Measurements from ENCODE around the gene ABTB2. TPM values are rescaled to one million over a fixed set of nuclear protein-coding genes. Genes with fewer than 3 reads are reported as not detected.

ABTB2 gene
- polyA plus RNA-seq, 1 experiment: 6.3 TPM

DNA sequence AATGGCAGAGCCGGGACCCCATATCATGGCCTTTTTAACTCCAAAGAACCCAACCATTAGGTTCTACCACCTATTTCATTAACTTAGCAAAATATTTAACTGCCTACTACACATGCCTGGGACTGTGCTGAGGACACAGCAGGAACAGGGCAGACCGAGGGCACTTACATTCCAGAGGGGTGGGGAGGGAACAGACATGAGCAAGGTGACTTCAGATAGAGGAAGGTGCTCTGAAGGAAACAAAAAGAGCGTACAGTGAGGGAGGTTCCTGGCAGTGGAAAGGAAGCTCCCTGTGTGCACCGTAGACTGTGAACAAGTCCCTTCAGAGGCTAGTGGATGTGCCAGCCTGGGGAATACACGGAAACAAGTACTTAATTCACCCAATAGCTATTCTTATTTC is 169.6 kb downstream of the ABTB2 start:
- no peaks in the 10 kb centered on the region for H3K36me3 ChIP-seq (ENCODE audit: control insufficient read depth, insufficient read depth, low read length)
- ChIA-PET CTCF (interaction anchor here (1.3 to 1.6 kb wide), 2 partner anchors 14 to 17 kb away, joined by 3 to 8 read pairs; no protein-coding TSS in a partner anchor), POLR2A (no interaction called here)
- TF ChIP-seq, protein P1, sequence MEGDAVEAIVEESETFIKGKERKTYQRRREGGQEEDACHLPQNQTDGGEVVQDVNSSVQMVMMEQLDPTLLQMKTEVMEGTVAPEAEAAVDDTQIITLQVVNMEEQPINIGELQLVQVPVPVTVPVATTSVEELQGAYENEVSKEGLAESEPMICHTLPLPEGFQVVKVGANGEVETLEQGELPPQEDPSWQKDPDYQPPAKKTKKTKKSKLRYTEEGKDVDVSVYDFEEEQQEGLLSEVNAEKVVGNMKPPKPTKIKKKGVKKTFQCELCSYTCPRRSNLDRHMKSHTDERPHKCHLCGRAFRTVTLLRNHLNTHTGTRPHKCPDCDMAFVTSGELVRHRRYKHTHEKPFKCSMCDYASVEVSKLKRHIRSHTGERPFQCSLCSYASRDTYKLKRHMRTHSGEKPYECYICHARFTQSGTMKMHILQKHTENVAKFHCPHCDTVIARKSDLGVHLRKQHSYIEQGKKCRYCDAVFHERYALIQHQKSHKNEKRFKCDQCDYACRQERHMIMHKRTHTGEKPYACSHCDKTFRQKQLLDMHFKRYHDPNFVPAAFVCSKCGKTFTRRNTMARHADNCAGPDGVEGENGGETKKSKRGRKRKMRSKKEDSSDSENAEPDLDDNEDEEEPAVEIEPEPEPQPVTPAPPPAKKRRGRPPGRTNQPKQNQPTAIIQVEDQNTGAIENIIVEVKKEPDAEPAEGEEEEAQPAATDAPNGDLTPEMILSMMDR (IDR thresholded peaks at IDR 0.05; ENCODE audit: insufficient read depth, low read depth, low read length): no peak
- no peak overlapping the region for H3K4me3 ChIP-seq (ENCODE audit: low read depth, low read length)
- no peak for DNase-seq (ENCODE audit: low read depth)
- no peaks in the 10 kb centered on the region for H3K27me3 ChIP-seq (ENCODE audit: control insufficient read depth, insufficient read depth, low read length)

DNA sequence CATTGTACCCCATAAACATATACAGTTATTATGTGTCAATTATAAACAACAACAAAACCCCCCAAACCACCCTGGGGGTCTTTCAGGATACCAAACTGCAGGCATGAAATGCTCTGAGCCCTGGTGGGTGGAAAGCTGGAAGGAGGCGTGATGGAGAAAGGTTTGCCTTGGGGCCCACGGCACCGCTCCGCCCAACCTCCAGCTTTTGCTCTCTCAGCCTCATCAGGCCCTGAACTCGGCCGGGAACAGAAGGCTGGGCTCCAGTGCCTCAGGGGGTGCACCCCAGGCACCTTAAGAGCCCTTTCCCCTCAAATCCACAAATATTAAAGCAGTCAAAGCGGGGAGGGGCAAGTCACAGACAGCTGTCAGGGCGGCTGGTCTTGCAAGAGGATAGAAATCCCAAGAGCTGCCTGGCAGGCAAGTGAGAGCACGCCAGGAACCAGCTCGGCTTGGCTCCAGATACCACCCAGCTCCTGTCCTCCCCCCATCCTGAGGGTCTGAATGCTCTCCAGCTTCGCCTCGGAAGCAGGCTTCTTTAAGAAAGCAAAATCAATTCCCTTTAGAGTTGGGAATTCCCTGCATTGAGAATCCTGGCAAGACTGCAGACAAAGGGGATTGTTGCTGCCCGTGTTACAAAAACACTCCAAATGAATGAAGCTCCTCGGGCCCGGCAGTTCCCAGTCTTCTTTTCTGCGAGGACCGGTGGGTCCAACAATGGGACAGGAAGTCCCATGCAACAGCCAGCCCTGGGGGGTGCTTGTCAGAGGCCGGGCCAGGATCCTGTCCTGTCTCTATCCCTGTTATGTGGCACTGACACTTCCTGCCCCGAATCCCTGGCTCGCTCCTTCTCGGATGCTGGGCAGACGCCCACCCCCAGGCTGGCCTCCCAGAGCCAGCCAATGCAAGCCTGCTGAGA is 171.6 kb downstream of the ABTB2 start:
- no peaks in the 10 kb centered on the region for H3K27me3 ChIP-seq (ENCODE audit: control insufficient read depth, insufficient read depth, low read length)
- H3K4me3 ChIP-seq (ENCODE audit: low read depth, low read length): no peak overlapping the region
- ChIA-PET CTCF (interaction anchor here (1.0 to 3.0 kb wide), 4 partner anchors 9 to 172 kb away, joined by 3 to 19 read pairs (median 4); partner anchors contain the start of gene ABTB2), POLR2A (no interaction called here)
- TF ChIP-seq, protein P1 (IDR thresholded peaks at IDR 0.05; ENCODE audit: insufficient read depth, low read depth, low read length): no peak
- H3K36me3 ChIP-seq (ENCODE audit: control insufficient read depth, insufficient read depth, low read length): no peaks in the 10 kb centered on the region
- no peak for DNase-seq (ENCODE audit: low read depth)

DNA sequence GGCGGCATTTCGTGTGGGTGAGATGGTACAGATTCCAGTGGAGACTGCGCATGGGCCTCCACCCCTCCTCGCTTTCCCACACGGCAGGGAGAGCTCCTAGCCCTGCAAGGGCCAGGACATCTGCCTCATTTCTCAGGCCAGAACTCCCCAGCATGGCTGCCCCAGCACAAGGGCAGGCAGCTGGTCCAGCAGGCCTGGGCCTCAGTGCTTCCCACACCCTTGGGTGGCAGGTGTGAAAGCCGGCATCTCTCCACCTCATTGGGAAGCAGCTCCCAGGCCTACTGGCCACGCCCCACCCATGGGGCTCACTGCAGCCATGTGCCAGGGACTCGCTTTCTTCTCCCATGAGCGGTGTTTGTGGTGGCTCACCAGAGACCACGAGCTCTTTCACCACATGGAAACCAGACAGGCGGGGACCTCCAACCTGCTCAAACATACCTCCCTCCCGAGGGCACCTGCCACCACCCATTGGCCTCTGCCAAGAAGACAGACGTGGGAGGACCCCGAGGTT is 173.2 kb downstream of the ABTB2 start:
- no peak overlapping the region for H3K4me3 ChIP-seq (ENCODE audit: low read depth, low read length)
- TF ChIP-seq, protein P1 (IDR thresholded peaks at IDR 0.05; ENCODE audit: insufficient read depth, low read depth, low read length): no peak
- H3K36me3 ChIP-seq (ENCODE audit: control insufficient read depth, insufficient read depth, low read length): no peaks in the 10 kb centered on the region
- ChIA-PET CTCF (interaction anchor here (1.2 to 3.0 kb wide), 2 partner anchors 10 to 173 kb away, joined by 5 to 19 read pairs; partner anchors contain the start of gene ABTB2), POLR2A (no interaction called here)
- H3K27me3 ChIP-seq (ENCODE audit: control insufficient read depth, insufficient read depth, low read length): no peaks in the 10 kb centered on the region
- DNase-seq (ENCODE audit: low read depth): no peak

DNA sequence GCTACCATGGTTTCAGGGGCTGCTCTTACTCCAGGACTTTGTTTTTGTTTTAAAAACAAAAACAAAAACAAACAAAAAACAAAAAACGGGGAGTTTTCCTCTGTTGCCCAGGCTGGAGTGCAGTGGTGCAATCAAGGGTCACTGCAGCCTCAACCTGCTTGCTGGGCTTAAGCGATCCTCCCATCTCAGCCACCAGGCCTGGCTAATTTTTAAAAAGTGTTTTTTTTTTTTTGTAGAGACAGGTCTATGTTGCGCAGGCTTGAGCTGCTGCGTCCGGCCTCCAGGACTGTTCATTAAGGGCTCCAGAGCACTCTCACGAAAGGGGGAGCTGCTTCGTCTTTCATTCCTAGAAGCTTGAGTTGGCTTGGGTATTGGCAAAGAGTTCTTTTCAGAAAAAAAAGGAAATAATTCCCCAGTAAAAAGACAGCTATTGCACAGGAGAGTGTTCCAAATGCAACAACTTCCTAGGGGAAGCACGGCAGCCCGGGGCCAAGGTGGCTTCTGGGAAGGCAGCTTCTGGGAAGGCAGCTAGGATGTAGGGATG is 173.9 kb downstream of the ABTB2 start:
- Histone ChIP-seq H3K27me3 (ENCODE audit: control insufficient read depth, insufficient read depth, low read length) (no peaks in the 10 kb centered on the region), H3K36me3 (ENCODE audit: control insufficient read depth, insufficient read depth, low read length) (no peaks in the 10 kb centered on the region), H3K4me3 (ENCODE audit: low read depth, low read length) (no peak overlapping the region)
- TF ChIP-seq, protein P1 (IDR thresholded peaks at IDR 0.05; ENCODE audit: insufficient read depth, low read depth, low read length): no peak
- ChIA-PET POLR2A (no interaction called here), CTCF (interaction anchor here (1.2 to 3.0 kb wide), 2 partner anchors 10 to 174 kb away, joined by 5 to 19 read pairs; partner anchors contain the start of gene ABTB2)
- no peak for DNase-seq (ENCODE audit: low read depth)

Data from BJ (cell line).